HCEC 1CT (cell line): ENCODE results near the gene DNAH17.
A peak's percentile ranks its signal among the peaks of the same experiment; 100 is the strongest.

ENCODE experiments used
- DNase-seq: peaks from one replicate; pipeline ENCODE4 v3.0.0-alpha.2; 2017

Gene DNAH17

GRCh38 chr17:78422872-78423588, 154.2 kb downstream of the DNAH17 start:
- DNase-seq: no peak

- DNase-seq: no peak
Measured at GRCh38 chr17:78422267-78422605, 155.0 kb downstream of the DNAH17 start.

DNA sequence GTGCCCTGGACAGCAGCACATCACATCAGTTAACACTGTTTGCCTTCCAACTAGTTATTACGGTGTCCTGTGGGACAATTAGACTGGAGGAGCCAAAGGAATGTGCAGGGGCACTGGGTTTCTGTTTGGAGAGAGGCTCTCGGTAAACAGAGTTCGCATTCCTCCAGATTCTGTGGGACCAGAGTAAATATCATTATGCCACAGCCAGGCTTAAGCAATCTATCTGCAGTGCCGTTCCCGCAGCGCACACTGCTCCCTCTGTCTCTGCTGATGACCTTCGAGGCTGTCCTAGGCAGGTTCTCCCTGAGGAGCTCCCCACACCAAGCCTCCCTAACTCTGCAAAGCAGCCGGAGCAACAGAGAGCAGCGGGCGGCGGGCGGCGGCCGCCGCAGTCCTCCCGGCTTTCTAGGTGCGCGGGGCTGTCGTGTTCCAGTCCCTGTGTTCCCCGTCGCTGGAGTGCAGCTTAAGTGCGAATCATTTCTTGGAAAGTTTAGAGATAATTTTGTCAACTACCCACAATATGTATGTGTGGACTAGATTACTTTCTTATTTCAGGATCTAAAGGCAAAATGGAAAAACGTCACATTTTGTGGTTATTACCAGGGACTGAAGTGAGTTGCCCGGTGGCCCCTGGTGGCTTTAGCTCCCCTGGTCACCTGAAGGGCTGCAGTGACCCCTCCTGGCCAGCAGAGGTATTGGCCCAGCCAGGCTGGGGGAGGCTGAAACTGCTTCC, 155.5 kb downstream of the DNAH17 start:
- DNase-seq: peak; percentile 42

- no peak for DNase-seq
Measured at GRCh38 chr17:78421084-78421533, 156.1 kb downstream of the DNAH17 start.

DNA sequence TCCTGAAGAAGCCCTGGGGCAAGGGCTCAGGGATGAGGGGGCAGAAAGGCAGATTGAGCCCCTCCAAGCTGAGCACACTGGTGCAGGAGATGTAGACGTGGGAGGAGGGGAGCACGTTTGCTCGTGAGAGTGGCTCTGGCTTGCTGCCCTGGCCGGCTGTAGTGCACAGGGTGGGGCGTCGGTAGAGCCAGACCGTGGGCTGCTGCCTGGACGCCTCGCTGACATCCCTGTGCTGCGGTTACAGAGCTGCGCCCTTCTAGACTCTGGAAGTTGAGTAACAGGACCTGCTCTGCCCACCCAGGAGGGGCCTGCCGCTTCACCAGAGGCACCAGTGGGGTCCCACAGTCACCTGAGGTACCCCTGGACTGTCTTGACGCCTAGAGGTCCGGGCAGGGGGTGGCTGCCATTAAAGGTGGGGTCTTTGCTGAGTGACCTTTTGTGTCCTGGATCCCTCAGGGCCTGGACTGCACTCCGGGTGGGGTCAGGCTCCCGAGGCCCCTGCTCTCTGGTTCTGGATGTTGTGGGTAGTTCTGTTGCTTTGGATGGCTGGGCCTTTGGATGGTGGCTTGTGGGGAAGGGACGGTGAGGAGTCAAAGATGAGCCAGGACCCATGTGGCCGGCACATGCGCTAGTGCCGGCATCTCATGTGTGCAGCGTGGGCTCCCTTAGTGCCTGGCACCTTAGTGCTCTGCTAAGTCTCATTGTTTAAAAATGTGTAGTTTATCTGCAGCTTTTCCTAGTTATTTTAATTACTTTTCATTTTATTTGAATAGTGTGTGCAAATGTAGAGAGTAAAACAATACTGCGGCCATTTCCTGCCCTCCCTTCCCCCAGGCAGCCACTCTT, 157.0 kb downstream of the DNAH17 start:
- no peak for DNase-seq

DNA sequence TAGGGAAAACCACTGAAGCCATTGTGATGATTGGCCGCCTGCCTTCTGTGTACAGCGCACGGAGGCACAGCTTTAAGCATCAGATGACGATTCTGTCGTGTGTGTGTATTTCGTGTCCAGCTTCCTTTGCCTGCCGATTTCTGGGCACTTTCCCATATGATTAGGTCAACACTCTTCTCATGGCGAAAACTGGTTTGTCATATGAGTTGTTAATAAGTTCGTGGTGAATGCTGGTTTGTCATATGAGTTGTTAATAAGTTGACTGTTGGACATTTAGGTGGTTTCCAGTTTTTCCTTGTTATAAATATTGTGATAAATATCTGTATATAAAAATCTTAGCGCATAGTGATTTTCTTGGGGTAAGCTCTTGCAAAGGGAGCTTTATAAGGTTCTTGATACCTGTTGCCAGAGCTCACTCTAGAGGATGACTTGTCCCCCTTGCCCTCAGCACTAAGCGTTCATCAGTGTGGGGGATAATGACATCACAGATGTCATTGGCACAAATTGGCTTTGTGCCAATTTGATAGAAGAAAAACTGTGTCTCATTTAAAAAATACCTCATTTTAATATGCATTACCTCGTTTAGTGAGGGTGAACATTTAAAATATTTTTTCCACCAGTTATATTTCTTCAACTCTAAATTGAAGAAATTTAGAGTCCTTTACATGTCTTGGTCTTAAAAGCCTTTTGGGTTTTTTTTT, 158.7 kb downstream of the DNAH17 start:
- DNase-seq: no peak

GRCh38 chr17:78417531-78417909, 159.7 kb downstream of the DNAH17 start:
- no peak for DNase-seq

DNA sequence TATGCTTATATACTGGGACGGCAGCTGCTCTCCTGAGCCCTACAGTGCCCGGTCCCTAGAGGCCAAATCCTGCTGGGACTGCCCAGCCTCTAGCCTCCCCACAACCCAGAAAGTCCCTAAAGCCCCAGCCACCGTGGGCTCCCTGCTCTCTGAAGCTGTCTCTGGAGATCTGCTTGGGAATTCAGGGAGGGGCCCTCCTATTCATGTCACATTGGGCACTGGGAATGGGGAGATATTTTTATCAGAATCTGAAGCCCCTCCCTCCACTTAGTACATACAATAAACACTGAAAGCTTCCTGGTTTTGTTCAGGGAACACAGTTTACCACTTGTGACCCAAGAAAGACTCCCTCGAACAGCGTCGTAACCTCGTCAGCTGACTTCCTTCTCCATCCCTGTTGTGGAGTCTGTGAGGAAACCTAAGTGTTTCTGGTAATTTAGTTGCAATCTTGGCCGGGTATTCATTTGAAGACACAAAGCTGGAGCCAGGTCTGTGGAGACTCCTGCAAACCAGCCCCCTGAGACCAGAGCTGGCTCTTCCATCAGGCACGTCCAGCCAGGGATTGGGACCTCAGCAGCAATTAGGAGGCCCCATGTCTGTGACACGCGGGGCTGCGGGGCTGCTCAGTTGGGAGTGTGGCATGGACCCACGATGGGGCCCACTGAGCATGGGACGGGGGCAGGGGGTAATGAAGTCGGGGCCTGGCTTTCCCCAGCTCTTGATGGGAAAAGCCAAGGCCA, 160.2 kb downstream of the DNAH17 start:
- no peak for DNase-seq

GRCh38 chr17:78415821-78416711, 161.1 kb downstream of the DNAH17 start:
- no peak for DNase-seq

GRCh38 chr17:78414178-78415162, 162.7 kb downstream of the DNAH17 start:
- no peak for DNase-seq

GRCh38 chr17:78412403-78412802, 164.8 kb downstream of the DNAH17 start:
- DNase-seq: peak; percentile 39

DNA sequence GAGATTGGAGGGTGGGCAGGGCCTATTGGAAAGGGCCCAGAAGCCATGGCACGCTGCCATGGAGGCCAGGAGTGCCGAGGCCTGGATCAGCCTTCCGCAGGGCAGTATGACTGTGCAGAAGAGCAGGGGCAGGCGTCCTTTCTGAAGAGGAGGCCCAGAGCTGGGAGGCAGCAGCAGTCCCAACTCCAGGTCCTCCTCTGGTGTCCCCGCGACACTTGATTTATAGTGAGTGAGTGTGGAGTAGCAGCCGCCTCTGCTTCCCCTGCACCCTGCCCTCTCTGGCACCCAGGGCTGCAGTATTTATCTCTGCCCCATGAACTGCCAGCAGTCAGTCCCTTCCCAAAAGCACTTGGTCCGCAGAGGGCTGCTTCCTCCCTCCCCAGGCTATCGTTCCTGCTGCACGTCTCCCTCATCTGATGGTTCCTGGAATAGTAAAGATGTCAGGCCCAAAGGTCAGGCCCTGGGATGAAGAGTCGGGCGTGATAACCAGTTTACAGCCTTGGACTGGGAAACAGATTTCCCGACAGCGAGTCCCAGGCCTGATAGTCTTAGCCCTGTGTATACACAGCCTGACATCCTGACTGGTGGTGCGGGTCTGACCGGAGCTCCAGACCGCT, 165.8 kb downstream of the DNAH17 start:
- no peak for DNase-seq

DNA sequence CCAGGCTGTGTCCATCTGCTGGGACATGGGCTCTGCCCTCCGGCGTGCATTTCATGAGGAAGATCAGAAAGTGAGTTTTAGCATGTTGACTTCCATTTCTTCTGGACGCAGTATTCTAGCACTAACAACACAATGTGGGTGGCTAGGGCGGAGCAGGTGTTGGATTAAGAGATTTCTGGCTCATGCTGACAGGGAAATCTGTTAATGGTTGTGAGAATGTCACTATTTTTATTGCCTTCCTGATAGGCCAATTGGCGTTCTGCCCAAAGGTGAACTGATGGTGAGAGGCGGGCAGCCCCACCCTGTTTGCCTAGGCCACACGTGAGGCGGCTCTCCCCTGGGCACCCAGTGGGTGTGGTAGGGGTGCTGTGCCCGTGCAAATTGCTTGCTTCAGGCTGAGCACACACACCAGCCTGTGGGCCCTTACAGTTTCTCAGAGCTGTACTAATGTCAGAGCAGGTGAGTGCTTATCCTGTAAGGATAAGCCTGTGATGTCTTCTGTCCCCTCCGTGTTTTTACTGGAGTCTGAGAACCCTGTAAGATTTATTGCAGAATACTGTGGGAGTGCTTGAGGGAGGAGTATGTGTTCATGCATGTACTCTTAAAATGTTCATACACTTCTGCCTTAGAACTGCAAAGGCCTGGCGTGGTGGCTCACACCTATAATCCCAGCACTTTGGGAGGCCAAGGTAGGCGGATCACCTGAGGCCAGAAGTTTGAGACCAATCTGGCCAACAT, 167.8 kb downstream of the DNAH17 start:
- DNase-seq: no peak

- DNase-seq: no peak
Measured at GRCh38 chr17:78408476-78409050, 168.6 kb downstream of the DNAH17 start.

DNA sequence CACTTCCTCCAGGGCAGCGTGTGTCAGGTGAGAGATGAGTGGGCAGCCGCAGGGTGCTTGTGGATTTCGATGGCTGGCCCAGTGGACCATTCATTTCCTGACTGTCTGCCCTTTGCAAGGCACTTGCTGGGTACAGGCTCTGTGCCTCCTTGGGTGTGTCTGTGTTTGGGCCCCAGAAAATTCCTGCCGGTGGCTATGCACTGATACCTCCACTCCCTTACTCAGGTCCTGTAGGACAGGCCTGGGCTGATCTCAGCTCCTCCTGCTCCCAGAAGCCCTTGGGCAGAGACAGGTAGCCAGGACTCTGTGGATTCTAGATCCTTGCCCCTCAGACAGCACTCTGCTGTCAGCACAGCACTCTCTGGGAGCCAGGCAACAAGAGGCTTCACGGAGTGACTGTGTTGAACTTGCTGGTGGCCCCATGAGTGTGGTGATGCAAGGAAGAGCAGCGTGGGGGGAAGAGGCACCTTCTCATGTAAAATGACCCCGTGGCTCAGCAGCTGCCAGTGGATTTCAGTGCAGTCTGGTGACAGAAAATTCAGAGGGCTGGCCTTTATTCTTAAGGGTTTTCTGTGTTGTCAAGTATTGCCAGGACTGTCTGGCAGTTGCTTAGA, 169.7 kb downstream of the DNAH17 start:
- DNase-seq: no peak

DNA sequence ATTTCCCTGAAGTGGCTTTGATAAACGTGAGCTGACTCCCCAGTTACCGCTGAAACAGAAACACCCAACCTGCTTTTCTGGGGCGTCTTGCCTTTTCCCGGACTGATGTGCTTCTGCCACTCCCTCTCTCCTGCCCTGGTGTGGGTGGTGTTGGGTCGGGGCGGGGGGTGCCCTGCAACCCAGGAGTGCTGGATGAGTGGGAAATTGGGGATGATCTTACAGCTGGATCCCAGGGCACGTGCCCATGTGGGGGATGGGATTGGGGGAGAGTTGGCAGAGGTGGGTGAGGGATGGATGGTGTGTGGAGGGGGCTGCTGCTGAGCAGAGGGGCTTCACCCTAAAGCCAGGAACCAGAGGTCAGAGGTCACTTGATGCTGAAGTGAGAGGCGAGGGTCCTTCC, 170.3 kb downstream of the DNAH17 start:
- DNase-seq: no peak

DNA sequence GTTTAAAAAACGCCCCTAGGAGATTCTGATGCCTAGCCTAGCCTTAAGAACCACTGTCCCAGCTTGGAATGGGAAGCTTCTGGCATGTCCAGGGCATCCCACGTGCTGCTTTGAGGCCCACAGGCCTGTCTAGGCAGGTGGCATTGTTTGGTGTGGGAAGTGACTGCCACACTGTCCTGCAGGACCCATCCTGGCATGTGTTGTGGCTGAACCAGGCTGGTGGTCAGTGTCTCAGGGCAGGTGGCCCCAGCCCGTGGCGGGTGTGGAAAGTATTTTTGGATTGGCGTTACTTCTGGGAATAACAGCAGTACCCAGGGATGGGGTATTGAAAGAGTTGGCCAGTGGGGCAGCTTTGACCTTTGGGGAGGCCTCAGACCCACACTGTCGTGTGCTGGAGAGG, 170.8 kb downstream of the DNAH17 start:
- DNase-seq: no peak

GRCh38 chr17:78403822-78404221, 173.4 kb downstream of the DNAH17 start:
- DNase-seq: no peak
